ENCODE data around the gene OTOG.

OTOG gene

DNA sequence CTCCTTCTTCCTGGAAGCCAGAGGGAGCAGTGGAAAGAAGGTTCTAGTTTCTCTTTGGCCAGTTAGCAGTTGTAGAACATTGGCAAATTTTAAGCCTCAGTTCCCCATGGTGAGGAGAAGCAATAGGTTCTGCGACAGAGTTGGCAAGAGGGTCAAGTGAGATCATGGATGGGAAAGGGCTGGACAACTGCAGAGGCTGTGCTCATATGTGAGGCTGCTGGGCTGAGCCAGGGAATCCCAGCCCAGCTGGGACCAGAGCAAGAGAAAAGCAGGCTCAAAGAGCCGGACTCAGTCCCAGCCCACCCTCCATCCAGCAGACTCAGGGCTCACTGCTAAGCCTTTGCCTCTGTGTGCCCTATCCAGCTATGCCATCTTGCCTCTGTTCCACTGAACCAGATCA is 105.5 kb downstream of the OTOG start:
- Mint-ChIP-seq H3K4me3 (no peak overlapping the region), H3K27me3 (ENCODE audit: low read depth, poor library complexity) (peaks cover 63% of the 10 kb centered on the region), H3K36me3 (ENCODE audit: low read depth) (peaks cover 6% of the 10 kb centered on the region), H3K27ac (no peak overlapping the region), H3K4me1 (peaks cover 25% of the 10 kb centered on the region), H3K9me3 (peaks cover 38% of the 10 kb centered on the region)
- TF ChIP-seq, protein P1, sequence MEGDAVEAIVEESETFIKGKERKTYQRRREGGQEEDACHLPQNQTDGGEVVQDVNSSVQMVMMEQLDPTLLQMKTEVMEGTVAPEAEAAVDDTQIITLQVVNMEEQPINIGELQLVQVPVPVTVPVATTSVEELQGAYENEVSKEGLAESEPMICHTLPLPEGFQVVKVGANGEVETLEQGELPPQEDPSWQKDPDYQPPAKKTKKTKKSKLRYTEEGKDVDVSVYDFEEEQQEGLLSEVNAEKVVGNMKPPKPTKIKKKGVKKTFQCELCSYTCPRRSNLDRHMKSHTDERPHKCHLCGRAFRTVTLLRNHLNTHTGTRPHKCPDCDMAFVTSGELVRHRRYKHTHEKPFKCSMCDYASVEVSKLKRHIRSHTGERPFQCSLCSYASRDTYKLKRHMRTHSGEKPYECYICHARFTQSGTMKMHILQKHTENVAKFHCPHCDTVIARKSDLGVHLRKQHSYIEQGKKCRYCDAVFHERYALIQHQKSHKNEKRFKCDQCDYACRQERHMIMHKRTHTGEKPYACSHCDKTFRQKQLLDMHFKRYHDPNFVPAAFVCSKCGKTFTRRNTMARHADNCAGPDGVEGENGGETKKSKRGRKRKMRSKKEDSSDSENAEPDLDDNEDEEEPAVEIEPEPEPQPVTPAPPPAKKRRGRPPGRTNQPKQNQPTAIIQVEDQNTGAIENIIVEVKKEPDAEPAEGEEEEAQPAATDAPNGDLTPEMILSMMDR (IDR thresholded peaks at IDR 0.05) = no peak
- DNase-seq = no peak

DNA sequence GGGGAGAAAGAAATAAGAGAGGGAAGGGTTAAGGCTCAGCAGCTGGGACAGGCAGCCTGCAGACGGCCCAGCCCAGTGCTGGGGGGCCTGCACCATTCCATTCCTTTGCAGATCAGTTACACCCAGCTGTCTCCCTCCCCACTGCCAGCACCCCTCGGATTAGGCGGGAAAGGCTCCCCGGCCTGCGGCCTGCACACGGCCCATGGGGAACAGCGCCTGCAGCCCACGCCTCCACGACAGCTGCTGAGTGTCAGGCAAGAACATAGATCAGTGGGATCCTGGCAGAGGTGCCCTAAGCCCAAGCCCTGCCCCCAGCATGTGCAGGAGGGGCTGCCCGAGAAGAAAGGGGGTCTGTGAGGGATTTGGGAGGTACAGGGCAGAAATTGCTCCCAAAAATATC is 106.6 kb downstream of the OTOG start:
- Mint-ChIP-seq H3K36me3 (ENCODE audit: low read depth) (peaks cover 6% of the 10 kb centered on the region), H3K27ac (no peak overlapping the region), H3K27me3 (ENCODE audit: low read depth, poor library complexity) (peaks cover 59% of the 10 kb centered on the region), H3K4me1 (peaks cover 25% of the 10 kb centered on the region), H3K4me3 (no peak overlapping the region), H3K9me3 (peaks cover 29% of the 10 kb centered on the region)
- TF ChIP-seq, protein P1 (IDR thresholded peaks at IDR 0.05) = no peak
- DNase-seq = no peak

DNA sequence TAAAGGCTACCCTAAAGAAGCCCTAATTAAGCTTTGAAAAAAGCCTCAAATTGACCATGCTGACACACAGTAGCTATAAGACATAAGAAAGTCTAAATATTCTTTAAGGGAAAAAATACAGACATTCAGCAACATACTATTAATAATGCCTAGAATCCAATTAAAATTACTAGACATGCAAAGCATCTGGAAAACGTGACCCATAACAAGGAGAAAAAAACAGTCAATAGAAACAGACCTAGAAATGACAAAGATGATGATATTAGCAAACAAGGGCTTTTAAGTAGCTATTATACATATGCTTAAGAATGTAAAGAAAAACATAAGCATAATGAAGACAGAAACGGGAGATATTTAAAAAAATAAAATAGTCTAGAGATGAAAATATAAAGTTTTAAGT is 108.6 kb downstream of the OTOG start:
- no peak overlapping the region for H3K27ac Mint-ChIP-seq
- H3K36me3 Mint-ChIP-seq (ENCODE audit: low read depth) = peaks cover 6% of the 10 kb centered on the region
- TF ChIP-seq, protein P1 (IDR thresholded peaks at IDR 0.05) = no peak
- peaks cover 32% of the 10 kb centered on the region for H3K9me3 Mint-ChIP-seq
- peaks cover 8% of the 10 kb centered on the region for H3K4me1 Mint-ChIP-seq
- DNase-seq = no peak
- H3K27me3 Mint-ChIP-seq (ENCODE audit: low read depth, poor library complexity) = peaks cover 49% of the 10 kb centered on the region
- H3K4me3 Mint-ChIP-seq = no peak overlapping the region

DNA sequence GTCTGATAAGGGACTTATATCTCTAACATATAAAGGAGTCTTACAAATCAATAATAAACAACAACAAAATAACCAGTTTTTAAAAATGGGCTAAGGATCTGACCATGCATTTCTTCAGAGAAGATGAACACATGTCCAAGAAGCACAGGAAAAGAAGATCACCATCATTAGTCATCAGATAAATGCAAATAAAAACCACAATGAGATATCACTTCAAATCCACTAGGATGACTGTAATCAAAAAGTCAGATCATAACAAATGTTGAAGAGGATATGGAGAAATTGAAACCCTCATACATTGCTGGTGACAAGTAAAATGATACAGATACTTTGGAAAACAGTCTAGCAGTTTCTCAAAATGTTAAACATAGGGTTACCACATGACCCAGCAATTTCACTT is 111.2 kb downstream of the OTOG start:
- H3K9me3 Mint-ChIP-seq = peaks cover 32% of the 10 kb centered on the region
- DNase-seq = no peak
- no peaks in the 10 kb centered on the region for H3K4me1 Mint-ChIP-seq
- no peak overlapping the region for H3K27ac Mint-ChIP-seq
- no peak overlapping the region for H3K4me3 Mint-ChIP-seq
- H3K36me3 Mint-ChIP-seq (ENCODE audit: low read depth) = peaks cover 6% of the 10 kb centered on the region
- H3K27me3 Mint-ChIP-seq (ENCODE audit: low read depth, poor library complexity) = peaks cover 43% of the 10 kb centered on the region
- TF ChIP-seq, protein P1 (IDR thresholded peaks at IDR 0.05) = no peak

DNA sequence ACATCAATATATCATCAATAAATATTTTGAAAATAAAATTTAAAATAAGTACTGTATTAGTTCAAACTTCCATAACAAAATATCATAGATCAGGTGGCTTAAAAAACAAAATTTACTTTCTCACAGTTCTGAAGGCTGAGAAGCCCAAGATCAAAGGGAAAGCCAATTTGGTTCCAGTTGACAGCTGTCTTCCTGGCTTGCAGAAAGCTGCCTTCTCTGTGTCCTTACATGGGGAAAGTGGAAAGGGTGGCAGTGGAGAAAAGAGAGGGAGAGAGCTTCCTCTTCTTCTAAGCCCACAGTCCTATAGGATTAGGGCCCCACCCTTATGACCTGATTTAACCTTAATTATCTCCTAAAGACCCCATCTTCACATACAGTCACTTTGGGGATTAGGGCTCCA is 121.1 kb downstream of the OTOG start:
- Mint-ChIP-seq H3K4me1 (no peaks in the 10 kb centered on the region), H3K27me3 (ENCODE audit: low read depth, poor library complexity) (peaks cover 9% of the 10 kb centered on the region), H3K4me3 (no peak overlapping the region), H3K36me3 (ENCODE audit: low read depth) (no peaks in the 10 kb centered on the region), H3K27ac (no peak overlapping the region), H3K9me3 (peaks cover 20% of the 10 kb centered on the region)
- DNase-seq = no peak
- TF ChIP-seq, protein P1 (IDR thresholded peaks at IDR 0.05) = no peak

DNA sequence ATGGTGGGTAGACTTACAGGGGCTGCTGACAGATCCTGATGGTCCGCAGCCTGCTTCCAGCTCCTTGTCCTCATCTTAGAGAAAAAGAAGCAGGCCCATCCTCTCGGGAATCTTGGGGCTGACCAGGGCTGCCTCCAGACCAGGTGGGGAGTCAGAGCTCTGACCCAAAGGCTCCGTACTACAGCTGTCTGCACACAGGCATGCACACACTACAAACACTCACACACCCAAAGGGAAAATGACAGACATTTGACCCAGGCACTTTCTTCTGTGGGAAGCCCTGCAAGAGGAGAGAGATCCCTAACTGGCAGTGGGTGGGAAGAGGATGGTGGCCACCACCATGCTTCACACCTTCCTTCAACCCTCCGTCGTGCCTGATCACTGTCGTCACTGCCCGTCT is 125.4 kb downstream of the OTOG start:
- Mint-ChIP-seq H3K27me3 (ENCODE audit: low read depth, poor library complexity) (peaks cover 27% of the 10 kb centered on the region), H3K9me3 (peaks cover 28% of the 10 kb centered on the region)

More for the DNA sequence above, 125.4 kb downstream of the OTOG start:
- no peaks in the 10 kb centered on the region for H3K36me3 Mint-ChIP-seq (ENCODE audit: low read depth)
- no peak overlapping the region for H3K27ac Mint-ChIP-seq
- TF ChIP-seq, protein P1 (IDR thresholded peaks at IDR 0.05) = no peak
- H3K4me3 Mint-ChIP-seq = no peak overlapping the region
- H3K4me1 Mint-ChIP-seq = no peaks in the 10 kb centered on the region
- DNase-seq = no peak

All from nephron progenitor cell (in vitro differentiated cells).